ENCODE results near the gene RCAN2.

Gene RCAN2

DNA sequence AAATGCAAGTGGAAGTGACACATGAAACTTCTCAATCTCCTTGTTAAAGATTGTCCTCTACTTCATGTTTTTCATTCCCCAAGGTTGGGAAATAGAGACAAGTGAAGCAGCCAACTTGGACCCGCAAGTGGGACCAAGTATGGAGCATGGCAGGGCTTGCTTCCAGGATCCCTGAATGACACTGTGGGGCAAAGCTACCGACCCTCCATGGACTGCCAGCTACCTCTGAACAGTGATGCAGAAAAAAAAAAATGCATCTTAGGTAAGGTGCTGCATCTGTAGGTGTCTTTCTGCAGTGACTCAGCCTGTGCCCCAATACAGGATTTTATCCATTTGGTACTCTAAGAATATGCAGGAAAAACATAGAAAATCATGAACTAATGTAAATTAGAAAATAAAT lies 201.4 kb downstream of the RCAN2 start:
- DNase-seq = no peak

DNA sequence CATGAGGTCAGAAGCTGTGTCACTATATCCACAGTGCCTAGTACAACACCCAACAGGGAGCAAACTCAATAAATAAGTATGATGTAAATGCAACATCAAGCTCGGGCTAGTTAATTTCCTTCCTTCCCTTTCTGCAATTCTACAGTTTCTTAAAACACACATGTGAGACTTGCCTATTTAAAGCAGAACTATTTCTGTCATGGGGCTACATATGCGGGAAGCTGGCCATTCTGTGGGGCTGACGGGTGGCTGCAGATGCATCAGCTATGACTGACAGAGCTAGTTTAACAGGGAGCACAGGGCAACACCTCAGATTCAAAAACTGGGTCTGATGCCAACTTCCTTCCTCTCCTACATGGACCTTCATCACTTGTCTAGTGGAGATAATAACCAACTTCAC lies 202.4 kb downstream of the RCAN2 start:
- DNase-seq = no peak

DNA sequence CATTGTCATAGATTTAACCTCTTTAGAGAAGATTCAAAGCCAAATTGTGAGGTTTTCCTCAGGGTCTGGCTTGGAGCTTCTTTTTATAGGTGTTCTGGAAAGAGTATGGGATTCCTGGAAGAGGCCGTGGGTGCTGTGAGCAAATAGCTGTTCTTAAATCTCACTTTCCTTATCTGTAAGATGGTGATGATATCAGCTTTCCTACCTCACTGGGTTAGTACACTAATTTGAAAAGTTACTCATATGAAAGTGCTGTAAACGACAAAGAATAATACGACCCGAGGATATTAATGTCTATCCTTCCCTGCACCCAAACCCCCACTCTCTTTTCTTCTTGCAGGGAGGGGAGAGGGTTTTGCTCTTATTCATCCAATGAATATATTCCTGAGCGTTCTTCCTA lies 203.6 kb downstream of the RCAN2 start:
- DNase-seq = no peak

DNA sequence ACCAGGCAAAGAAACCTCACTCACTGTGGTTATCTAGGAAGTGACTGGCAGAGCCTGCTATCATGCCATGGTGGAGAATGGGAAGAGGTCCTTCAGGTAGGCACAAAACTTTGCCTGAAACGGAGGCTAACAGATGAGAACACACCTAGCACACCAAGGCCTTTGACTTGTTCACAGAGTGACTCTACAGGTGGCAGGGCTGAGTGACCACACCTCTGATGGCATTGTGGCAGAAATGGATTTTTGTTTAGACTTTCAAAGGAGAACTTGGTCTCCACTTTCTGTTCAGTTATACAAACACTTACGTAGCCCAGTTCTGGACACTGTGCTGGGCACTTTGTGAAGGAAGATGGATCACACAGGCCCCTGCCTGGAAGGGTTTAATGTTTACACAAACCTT lies 204.2 kb downstream of the RCAN2 start:
- DNase-seq = no peak

DNA sequence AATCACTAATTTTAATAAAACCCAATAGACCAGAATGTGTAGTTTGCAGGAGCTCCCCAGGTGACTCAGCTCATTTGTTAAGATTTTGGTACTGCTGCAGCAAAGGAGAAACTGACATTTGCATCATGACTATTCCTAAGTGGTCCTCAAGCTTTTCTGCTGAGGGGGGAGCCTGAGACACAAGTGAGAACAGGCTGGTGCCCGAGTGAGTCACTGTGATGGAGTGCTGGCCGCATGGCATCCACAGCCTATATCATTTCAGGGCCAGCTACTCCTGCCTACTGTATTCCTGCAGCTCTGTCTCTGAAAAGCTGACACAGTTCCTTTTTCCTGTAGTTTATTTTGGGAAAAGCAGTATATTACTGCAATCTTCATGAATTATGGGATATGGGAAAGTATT lies 206.8 kb downstream of the RCAN2 start:
- no peak for DNase-seq

DNA sequence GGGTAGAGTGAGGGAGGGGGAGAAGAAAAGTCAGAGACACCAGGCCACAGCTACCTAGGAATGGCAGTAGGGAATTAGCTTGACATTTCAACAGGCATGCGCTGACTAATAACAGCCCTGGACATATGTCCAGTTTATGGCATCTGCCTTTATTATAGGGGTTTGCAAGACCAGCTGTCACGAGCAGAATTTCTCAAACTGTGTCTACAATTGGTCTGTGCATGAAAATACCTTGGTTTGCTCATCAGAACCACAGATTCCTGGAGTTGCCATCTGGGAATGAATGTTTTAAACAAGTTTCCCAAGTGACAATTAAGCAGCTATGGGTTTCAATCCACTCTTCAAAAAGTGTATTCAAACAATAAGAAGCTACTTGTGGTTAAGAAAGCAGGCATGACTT lies 210.1 kb downstream of the RCAN2 start:
- DNase-seq = no peak

DNA sequence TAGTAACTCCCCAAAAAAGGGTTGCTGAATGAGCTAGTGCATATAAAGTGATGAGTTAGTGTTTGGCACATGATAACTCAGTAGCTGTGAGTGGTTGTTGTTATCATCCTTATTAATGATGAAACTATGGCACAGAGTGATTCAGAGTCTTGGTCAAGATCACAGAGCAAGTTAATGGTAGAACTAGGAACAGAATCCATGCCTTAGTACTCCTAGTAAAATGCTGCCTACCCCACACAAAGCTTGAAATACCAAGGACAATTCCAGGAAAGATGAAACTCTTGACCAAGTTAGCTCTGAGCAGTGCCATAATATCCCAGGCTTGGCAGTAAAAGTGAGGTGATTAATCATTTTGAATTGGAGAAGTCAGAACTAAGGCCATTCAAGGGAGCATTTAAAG lies 211.4 kb downstream of the RCAN2 start:
- no peak for DNase-seq

DNA sequence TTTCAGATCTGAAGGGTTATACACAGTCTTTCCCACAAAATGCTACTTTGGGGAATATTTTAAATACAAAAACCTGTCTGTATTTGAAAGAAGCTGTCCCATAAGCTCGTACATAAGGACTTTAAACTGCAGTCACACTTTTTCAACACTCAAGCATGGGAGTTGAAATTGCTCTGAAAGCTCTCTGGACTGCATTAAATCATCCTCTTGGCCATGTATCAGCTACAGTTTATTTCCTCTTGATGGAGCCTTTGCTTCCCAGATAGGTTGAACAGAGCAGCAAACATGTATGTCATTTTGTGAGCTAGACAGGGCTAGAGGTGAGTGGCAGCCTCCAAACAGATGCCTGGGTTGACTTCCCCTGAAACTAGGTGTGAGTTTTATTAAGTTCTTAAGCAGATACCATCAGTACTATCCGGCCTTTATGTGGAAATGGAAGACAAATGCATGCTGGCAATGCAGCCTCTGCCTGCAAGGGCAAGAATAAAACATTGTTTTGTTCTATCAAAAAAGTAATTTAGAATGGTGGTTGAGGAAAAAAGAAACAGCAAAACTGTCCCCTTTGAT lies 214.6 kb downstream of the RCAN2 start:
- no peak for DNase-seq

DNA sequence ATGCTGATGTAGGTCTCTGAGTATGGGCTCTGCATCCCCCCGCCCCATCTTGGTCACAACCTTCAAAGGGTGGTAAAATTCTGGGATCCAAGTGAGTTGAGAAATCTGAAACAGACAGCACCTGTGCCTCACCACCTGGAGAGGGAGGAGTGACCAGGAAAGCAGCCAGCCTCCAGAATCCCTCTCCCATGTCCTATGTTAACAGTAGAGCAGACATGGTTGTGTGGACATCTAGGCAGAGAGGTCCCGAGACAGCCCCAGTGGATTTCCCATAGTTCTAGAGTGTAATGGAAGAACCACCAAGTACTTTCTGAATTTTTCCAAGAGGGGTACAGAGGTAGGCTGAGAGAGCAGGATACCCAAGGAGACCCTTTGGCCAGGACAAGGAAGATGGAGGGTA lies 216.7 kb downstream of the RCAN2 start:
- no peak for DNase-seq

DNA sequence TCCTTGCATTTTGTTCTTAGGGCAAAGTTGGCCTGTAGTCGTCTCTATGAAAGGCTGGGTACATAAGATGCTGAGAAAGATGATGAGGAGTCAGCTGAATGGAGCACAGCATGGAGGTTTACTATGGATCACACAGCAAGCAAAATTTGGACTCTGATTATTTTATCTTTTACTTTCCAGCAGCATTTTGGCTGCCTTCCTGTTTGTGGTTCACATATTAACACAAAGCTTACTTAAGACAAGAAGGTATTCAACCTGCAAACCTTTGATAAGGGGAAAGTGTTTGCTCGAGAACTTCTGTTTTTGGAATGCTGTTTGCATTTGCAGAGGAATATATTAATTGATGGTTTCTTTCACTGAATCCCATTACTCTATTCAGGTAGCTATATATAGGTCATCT lies 217.3 kb downstream of the RCAN2 start:
- no peak for DNase-seq

DNA sequence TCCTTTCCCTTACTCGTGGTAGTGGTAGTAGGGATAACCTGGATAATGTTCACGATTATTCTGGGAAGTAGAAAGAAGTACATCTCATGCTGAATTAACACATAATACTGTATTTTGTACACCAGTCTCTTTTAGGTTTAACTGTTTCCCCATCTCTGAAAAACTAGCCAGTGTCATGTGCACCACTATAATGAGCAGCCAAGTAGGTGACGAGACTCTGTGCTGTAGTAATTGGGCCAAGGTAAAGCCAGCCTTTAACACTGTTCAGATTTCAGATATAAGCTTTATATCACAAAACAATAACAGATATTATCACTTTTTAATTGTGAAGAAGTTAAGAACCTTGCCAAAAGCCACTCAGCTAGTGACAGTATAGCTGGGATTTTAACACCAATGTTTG lies 219.5 kb downstream of the RCAN2 start:
- no peak for DNase-seq

DNA sequence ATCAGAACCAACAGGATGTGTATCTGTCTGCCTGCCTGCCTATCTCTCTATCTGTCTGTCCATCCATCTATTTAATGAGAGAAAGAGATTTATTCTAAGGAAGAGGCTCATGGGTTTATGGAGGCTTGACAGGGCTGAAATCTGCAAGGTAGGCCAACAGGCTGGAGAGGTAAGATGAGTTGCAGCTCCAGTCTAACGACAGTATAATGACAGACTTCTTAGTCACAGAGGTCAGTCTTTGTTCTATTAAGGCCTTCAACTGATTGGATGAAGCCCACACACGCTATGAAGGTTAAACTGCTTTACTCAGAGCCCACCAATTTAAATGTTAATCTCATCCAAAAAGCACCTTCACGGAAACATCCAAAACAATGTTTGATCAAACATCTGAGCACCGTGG lies 220.1 kb downstream of the RCAN2 start:
- DNase-seq = no peak

DNA sequence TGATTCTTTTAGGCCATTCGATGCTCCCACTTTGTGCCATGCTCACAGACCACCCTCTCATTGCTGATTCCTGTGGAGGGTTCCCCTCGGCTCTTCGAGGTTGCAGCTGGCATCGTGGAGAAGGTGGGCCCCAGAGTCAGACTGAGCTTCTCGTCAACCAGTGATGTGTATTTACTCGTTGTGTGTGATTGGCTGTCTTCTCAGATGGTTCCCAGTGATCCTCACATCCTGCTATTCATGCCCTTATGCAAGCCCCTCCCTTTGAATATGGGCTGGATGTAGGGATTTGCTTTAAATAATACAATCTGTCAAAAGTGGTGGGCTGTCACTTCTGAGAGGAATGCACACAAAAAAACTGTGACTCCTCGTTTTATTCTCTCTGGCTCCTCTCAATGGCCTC lies 220.9 kb downstream of the RCAN2 start:
- DNase-seq = no peak

DNA sequence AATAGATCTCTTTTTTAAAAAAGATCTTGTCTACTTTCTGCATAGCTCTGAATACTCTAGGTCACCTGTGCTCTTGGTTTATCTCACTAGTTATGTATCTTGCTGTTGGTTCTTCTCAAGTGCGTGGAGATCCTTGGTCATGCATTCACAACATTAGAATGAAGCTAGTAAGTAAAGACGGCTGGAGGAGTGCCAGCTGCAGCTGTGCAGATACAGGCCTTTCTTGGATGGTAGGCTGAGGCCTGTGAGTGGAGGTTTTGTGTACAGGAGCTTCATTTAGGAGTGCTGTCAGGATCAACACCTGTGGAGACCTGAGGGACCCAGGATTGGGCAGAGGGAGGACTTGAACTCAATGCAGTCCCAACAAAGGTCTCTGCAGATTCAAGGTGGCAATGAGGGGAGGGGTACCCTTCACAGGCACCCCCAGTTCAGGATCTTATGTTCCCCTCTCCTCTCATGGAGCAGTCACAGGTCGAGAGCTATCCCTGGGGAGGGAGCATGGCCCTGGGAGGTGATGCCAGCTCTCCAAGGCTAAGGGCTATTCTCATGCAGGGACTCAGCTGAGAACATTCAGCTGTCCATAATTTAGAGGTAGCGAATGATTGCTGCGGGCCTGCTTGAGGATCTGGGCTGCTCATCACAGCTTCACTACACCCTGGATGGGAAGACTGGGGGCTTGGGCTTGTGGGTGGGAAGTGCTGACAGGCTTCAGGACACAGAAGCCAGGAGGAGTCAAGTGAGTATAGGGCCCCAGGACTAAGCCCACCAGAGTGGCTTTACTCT lies 221.6 kb downstream of the RCAN2 start:
- no peak for DNase-seq

DNA sequence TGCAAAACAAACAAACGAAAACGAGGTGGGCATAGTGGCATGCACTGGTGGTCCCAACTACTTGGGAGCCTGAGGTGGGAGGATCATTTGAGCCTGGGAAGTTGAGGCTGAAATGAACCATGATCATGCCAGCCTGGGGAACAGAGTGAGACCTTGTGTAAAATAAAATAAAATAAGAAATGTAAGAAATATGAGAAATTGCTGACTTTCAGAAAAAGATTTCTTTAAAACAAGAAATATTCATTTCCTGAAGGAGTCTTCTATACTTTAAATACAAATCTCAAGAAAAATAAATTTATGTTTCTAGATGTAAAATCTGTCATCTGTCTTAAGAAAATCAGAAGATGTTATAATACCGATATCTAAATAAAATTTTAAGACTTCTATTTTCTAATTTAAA lies 223.7 kb downstream of the RCAN2 start:
- no peak for DNase-seq

DNA sequence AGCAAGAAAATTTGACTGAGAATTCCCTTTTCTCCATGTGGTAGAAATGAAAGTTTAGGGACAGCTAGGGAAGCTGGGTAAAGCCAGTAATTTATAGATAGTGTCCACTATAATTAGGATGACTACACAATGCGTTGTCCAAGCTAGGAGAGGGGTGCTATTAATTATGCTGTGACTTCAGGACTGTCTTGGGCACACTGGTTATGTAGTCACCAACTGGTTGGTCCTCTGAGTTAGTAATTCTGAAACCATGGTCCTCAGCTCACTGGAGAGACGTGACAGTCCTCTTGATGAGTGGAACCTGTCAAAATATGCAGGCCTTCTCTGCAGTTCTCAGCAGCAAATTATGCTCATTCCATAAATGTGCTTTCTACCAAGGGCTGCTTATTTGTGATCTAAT lies 225.9 kb downstream of the RCAN2 start:
- no peak for DNase-seq

DNA sequence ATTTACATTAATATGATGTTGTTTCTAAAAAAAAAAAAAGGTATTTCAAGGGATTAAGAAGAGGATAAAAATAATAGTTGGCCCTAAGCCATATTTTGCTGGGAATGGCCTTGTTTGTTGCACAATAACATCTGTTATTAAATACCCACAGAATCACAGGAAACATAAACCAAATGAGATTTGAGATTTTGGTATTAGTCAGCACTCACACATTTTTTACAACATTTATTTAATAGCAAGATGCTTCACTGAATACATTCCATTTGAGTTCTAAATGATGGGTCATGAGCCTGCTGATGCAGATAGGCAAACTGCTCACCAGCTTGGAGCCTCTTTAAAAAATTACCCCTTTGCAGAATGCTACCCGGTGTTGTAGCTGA lies 227.6 kb downstream of the RCAN2 start:
- DNase-seq = no peak

DNA sequence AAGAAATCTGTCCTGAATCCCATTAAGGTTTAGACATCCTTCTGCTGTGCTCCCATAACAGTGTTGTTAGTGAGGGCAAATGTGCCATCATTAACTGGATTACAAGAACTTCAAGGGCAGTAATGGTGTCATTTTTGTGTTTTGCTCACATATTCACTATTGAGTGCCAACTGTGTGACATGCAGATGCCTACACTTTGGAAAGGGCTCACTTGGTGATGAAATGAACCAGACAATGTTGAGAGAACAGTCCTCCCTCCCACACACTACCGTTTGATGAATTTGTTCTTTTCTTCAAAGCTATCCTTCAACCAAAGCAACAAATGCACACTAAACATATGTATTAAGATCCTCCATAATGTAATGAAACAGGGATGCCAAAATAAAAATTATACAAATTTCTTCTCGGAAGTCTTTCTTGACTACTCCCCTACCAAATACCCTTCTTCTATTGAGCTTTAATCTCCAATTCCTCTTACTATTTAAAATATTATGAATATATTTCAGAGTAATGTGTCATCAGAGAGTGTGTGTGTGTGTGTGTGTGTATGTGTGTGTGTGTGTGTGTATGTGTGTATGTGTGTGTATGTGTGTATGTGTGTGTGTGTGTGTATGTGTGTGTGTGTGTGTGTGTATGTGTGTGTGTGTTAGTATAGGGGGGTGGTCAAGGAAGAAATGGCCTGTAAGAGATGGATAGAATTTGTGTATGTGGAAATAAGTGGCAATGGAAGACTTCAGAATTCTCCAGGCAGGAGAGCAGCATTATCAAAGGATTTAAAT lies 228.1 kb downstream of the RCAN2 start:
- DNase-seq = no peak

DNA sequence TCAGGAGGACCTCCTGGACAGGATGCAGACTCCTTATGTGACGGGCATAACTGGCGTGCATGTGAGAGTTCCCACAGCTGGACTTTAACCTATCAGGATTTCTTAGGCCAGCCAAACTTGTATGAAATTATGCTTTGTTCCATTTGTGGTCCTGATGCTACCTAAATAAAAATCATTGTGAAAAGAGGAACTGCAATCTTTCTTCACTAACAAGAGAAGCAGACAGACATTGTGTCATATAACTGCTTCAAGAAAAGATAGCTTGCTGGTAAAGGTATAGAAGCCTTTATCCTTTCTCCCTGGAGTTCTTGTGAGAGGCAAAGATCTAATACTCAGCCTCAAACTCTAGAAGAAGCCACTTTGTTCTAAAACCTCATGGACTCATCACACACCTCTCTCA lies 233.0 kb downstream of the RCAN2 start:
- DNase-seq = no peak

DNA sequence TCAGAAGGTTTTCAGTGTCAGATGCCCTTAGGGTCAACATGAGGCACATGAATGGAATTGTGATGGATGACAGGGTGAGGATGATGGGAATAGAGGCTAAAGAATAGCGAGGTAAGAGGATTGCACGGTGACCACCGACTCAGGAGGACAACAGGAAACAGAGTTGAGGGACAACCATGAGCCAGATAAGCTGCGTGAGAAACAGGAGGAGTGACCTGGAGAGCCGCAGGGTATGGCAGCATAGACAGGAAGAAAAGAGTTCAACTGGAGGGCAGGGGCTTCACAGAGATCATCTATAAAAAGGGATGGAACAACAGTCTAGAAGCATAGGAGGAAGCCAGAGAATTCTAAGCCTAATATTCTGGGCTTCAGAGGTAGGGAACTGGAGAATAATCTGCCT lies 235.7 kb downstream of the RCAN2 start:
- no peak for DNase-seq

DNA sequence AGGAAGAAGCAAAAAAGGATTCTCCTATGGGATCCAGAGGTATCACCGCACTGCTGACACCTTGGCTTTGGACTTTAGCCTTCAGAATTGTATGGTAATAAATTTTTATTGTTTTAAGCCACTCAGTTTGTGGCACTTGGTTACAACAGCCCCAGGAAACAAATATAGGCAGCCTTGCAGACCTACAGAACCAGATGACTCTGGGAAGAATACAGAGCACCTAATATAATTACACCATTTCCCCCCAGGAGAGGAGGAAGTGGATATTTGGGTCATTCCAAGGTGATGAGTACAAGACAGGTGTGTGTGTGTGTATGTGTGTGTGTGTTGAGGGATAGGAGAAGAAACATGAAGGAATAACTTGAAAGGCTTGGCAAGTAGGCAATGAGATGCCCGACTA lies 236.3 kb downstream of the RCAN2 start:
- no peak for DNase-seq

DNA sequence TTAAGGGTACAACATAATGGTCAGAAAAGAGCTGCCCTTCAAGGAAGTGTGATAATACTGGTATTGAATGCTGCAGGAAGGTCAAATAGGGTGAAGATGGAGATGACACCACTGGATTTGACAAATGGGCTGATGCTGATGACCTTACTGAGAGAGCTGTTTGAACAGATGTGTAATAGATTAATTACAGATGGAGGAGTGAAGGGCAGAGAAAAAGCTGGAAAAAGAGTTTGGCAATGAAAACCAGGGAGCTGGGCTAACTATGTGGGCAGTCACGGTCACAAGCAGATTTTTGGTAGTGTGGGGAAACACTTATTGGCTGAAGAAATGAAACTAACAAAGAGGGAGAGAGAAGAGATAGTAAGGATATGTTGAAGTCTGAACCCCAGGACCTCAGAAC lies 236.9 kb downstream of the RCAN2 start:
- no peak for DNase-seq

DNA sequence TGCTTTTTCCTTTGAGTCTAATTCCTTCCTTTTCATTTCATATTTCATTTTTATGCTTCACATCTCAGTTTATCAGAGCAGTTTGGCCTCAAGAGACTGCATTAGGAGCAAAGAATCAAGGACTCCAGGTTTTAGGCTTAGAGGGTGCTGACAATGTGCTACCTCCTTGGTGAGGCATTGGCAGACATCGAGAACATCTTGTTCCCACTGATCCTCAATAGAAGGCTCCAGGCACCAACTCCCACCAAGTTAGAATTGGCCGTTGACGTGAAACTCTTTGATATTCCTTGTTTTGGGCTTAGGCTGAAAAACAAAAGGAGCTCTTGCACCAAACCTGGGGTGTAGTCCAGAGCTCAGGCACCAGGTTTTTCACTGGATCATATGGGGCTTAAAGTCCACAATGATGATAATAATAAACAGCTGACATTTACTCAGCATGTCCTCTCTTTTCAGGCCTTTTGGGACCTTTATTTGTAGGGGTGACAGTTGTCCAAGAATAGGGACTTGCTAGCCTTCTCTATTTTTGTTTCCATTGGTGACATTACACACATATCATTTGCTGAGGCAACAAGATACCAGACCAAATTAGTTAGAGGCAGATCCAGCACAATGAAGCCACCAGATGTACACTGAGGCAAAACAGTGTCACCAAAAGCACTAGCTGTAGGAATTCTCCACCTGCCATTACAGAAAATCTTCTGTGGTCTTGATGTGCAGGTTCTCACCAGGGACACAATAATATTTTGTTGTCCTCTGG lies 239.5 kb downstream of the RCAN2 start:
- no peak for DNase-seq

DNA sequence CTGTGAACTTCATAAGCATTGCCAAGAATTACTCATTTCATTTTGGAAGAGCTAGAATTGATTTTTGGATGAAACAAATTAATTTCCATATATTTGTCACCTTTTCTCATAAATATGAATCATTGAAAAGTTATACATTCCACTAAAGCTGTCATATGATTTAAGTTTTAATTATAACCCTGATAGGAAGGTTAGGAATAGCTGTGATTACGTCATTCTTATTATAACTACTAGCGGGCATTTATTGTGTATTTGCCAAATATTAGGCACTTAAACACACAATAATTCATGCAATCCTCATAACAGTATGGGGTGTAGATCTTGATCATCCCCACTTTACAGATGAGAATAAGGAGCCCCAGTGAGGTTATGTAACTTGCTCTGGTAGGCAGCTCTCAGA lies 243.1 kb downstream of the RCAN2 start:
- DNase-seq = no peak

All from COR-L47 (cell line).